Measurements from ENCODE around the gene SLC35F2. TPM values are rescaled to one million over a fixed set of nuclear protein-coding genes. Genes with fewer than 3 reads are reported as not detected.
A peak's percentile ranks its signal among the peaks of the same experiment; 100 is the strongest.
"Not testable (repeated sequence)": the region's sequence is repeated elsewhere in the genome, so short reads cannot be mapped to it uniquely, and the experiment has no call there.

Gene SLC35F2
- total RNA-seq, 1 donor from 2014 or later: 0.52 TPM

DNA sequence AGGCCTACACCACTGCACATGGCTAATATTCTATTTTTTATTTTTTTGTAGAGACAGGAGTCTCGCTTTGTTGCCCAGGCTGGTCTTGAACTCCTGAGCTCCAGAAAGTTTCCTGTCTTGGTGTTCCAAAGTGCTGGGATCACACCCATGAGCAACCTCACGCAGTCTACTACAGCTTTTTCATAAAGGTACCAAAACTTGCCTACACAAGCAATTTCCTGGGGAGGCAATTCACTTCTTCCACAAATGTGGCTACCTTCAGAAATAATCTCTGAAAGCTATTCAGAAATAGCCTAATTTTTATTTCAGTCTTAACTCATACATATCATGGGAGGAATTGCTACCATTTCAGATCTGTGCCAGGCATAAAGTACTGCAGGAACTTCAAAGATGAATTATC is 11.4 kb downstream of the SLC35F2 start:
- no peak for DNase-seq
- intact Hi-C loops (cut with micrococcal nuclease): no loop called here
- no peak for ATAC-seq

DNA sequence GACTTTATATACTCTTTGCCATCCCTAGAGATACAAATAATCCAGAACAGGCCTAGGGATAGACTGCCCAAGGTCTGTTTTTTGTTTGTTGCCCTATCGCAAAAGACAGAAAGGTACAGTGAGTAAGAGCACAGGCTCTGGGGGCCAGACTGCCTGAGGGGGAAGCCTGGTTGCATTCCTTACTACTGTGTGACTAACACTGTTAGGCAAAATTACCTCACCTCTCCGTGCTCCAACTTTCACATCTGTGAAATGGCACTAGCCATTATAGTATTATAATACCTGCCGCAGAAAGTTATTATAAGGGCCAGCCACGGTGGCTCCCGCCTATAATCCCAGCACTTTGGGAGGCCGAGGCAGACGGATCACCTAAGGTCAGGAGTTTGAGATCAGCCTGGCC is 14.5 kb downstream of the SLC35F2 start:
- no peak for ATAC-seq
- no peak for DNase-seq
- intact Hi-C loops (cut with micrococcal nuclease): no loop called here

DNA sequence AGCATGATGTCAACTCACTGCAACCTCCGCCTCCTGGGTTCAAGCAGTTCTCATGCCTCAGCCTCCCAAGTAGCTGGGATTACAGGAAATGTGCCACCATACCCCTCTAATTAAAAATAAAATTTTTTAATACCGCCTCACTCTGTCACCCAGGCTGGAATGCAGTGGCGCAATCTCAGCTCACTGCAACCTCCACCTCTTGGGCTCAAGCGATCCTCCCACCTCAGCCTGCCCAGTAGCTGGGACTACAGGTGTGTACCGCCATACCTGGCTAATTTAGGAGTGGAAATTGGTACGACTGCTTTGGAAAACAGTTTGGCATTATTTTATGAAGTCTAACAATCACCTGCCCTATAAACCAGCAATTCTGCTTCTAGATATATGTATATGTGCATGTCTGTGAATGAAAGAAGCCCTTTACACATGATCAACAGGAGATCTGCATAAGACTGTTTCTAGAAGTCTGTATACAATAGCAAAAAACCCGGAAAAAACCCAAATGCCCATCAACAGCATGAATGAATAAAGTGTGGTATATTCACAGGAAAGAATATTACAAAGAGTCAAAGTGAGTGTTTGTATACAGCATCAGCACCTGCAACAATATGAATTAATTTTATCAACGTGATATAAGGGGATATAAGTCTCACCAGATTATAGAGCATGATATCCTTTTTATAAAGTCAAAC is 16.0 kb downstream of the SLC35F2 start:
- DNase-seq (no peak), ATAC-seq (no peak)
- intact Hi-C loops (cut with micrococcal nuclease): no loop called here

DNA sequence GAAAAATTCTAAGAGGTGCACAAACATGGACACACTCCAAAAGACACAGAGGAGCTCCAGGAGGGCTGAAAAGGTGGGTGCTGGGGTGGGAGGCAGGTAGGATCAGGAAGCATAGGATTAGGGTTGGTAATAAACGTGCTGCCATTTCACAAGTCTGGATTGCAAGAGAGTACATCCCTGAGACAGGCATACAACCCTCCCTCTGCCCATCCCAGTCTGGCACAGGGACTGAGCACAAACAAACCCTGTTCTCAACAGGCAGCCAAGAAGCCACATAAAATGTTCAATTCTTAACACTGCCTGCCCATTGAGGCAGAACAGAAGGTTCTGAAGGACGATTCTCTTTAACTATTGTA is 18.5 kb downstream of the SLC35F2 start:
- intact Hi-C loops (cut with micrococcal nuclease): no loop called here
- DNase-seq: no peak
- ATAC-seq: peak; percentile 70

DNA sequence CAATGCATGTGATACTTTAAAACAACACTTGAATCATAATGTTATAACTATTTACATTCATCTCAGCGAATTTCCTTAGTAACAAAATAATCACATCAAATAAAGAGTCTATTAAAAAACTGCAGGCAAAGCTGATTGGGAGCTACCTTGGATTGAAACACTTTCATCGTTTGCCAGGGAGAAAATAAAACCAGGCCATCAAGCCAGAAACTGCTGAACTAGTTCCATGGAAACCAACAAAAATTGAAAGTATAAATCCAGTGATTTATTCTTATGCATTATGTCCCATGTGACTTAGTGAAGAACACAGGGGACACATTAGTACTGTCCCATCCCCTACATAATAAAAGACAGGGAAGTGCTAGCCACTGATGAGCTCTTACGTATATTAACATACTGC is 21.7 kb downstream of the SLC35F2 start:
- ATAC-seq: no peak
- intact Hi-C loops (cut with micrococcal nuclease): no loop called here
- no peak for DNase-seq

DNA sequence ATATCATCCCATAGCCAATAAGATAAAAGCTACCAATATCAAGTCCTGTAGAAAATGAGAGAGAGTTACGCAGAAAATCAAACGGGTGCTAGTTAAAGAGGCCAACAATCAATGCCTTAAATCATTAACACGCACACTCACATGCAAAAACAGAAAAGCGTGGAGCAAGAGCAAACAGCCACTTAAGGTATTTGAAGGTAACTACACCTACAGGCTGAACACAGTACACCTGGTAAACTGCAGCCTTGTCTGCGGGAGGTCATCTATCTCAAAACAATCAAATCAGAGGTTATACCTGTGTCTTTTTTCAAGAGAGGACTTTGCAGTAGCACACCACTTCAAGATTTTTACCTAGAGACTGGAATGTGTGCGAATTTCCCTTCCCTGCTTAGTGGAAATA is 23.6 kb downstream of the SLC35F2 start:
- no peak for ATAC-seq

DNA sequence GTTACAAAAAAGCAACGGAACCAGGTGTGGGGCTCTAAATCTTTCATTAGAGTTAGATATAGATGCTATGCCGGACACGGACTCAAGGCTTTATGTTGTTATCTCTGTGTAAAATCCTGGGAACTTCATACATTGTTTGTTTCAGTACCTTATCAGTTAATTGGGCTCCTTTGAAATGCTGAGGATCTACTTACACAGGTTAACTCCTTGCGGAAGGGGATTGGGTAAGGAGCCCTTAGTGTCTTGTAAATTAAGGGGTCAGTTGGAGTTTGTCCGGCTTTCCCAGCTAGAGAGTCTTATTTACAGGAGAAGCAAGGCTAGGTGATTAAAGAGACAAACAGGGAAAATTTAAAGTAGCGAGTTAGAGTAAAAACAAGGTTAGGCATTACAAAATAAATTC is 24.7 kb downstream of the SLC35F2 start:
- DNase-seq; ATAC-seq; intact Hi-C loops (cut with micrococcal nuclease): not testable (repeated sequence)

More for the DNA sequence above, 23.6 kb downstream of the SLC35F2 start:
- DNase-seq: no peak
- intact Hi-C loops (cut with micrococcal nuclease): no loop called here

DNA sequence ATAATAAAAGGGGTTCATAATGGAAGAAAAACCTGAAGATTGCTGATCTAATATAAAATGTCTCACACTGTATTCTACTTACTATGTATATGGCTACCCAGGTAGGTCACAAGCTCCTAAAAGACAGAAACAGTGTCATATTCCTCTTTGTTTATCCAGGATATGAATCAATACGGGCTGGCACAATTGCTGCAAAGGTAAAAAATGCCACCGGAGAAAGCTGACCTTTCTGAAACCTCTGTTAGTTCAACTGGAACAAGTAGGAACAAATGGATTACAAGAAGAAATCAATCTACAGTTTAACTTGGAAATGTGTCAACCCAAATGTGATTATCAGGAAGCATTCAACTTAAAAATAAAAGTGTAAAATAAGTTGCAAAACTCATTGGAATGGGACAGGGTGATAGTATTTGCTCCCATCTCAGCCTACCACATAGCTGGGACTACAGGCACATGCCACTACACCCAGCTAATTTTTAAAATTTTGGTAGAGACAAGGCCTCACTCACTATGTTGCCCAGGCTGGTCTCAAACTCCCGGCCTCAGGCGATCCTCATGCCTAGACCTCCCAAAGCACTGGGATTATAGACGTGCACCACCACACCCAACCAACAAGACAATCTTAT is 27.6 kb downstream of the SLC35F2 start:
- ATAC-seq: no peak
- no peak for DNase-seq
- intact Hi-C loops (cut with micrococcal nuclease): no loop called here

DNA sequence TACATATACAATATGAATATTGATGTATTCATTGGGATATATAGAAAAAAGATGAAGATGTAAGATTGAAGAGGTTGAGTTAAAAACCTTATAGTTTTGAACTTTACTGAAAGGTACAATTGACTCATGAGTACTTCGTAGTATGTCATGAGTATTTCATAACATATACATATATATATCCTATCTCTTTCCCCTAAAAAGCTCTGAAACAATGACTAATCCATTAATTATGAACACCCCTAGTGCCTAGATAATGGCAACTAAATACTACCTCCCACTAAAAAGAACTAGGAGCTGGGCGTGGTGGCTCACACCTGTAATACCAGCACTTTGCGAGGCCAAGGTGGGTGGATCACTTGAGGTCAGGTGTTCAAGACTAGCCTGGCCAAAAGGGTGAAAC is 31.5 kb downstream of the SLC35F2 start:
- DNase-seq: no peak
- no peak for ATAC-seq
- intact Hi-C loops (cut with micrococcal nuclease): no loop called here

DNA sequence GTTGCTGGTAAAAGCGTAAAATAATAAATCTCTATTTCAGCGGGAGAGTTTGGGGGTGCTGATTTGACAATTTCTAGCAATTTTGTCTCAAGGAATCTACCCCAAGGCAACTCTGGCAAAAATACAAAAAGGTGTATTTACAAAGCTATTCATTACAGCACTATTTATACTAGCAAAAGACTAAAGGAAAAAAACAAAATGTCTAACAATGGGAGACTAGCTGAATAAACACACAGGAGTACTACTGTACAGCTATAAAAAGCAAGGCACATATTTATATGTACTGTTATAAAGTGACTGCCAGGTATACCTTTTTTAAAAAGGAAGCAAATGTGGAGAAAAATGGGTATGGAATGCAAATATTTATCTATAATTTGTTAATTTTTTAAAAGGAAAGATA is 32.7 kb downstream of the SLC35F2 start:
- intact Hi-C loops (cut with micrococcal nuclease): no loop called here
- ATAC-seq: no peak
- DNase-seq: no peak

DNA sequence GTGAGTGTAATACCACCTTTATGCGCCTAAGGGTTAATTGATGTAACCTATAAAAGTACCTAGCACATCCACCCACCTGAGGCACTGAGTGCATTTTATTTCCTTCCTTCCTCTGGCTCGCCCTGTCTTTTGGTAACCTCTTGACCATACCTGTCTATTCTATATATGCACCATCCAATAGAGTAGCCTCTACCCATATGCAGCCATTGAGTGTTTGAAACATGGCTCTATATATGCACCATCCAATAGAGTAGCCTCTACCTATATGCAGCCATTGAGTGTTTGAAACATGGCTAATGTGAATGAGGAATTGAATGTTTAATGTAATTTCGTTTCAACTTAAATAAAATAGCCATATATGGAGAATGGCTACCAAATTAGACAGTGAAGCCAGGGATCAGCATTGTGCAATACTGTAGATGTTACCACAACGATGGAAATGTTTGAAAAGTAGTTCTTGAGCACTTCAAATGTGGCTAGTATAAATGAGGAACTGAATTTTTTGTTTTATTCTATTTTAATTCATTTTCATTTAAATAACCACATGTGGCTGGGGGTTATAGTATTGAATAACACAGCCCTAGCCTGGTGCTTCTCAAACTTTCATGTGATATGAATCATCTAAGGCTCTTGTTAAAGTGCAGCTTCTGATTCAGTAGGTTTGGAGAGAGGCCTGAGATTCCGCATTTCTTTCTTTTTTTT is 33.8 kb downstream of the SLC35F2 start:
- intact Hi-C loops (cut with micrococcal nuclease): no loop called here
- no peak for ATAC-seq
- no peak for DNase-seq

DNA sequence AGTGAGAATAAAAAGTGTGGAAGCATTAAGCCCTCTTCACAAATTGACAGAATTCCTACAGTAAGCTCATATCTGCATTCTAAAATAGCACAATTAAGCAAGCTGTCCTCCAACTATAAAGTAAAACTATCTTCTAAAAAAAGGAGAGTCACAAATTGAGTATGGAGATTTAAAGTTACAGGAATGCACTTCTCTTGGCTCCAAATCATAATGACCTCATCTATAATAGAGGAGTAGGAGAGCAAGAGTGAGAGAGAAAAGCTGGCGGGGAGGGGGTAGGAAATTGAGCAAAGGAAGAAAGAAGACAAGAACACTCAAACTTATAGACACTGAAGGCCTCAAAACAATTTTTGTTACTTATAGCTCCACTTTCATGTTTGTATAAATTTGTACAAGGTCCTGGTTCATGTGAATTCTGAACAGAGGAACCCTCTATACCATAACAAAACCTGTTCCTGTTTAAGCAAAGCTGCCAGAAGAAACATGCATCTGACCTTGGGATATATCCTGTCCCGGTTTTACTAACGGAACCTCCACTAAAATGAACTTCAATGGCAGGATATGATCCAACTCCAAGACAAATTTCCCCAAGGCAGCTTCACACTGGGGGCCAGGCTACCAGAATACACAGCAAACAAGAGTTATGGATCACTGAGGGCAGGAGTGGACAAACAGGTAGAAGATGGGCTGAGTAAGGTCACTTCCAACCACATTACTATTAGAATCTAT is 37.2 kb downstream of the SLC35F2 start:
- ATAC-seq (no peak), DNase-seq (no peak)
- intact Hi-C loops (cut with micrococcal nuclease): no loop called here

DNA sequence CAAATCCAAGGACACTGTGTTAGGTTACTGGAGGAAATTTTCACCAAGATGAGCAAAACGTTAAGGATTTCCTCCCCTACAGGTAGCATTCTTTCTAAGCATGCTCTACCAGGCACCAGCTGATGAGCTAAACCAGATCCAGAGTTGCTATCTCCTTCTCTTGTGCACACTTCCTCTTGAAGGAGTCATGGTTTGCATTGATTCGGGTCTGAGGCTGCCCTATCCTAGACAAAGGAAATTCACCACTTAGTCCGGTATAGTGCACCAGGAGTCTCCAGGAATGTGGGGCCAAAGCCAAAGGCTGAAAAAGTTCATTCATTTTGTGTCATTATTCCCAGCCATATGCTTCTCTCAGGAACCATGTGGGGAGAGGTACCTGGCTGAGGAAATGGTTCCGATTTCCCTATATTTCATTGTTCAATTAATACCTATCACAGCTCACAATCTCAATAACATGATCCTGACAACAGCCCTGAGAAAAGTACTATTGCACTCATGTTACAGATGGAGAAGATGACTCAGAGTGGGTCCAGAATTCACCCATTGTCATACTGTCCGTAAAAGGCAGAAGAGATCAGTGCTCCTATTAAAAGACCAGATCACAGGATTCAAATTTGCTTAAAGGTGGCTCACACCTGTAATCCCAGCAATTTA is 39.1 kb downstream of the SLC35F2 start:
- DNase-seq (no peak), ATAC-seq (no peak)
- intact Hi-C loops (cut with micrococcal nuclease): no loop called here

DNA sequence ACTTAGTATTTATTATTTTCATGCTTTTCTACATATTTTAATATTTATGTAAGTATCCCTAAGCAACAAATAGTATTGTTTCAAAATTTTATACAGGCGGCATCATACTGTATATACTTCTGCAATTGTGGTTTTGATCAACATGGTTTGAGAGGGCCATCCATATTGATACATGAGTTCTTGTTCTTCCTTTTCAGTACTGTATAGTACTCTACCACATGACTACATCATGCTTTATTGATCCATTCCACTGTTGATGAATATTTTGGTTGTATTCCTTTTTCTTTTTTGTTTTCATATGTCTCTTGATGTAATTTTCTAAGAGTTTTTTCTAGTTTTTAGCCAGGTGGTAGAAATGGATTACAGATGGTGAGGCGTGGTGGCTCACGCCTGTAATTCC is 40.1 kb downstream of the SLC35F2 start:
- intact Hi-C loops (cut with micrococcal nuclease): no loop called here
- no peak for ATAC-seq

DNA sequence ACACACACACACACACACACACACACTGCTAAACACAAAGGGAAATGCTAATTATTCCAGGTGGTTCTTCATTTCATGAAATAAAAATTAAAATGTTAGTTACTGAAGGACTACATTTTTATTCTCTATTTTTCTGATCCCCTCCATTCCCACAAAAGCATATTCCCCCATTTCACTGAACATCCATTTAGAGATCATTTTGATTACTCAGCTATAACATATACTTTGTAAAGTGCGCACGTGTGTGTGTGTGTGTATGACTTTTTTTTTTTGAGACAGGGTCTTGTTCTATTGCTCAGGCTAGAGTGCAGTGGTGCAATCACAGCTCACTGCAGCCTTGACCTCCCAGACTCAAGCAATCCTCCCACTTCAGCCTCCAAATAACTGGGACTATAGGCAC is 42.6 kb downstream of the SLC35F2 start:
- intact Hi-C loops (cut with micrococcal nuclease): no loop called here
- no peak for DNase-seq
- no peak for ATAC-seq

More for the DNA sequence above, 40.1 kb downstream of the SLC35F2 start:
- no peak for DNase-seq

DNA sequence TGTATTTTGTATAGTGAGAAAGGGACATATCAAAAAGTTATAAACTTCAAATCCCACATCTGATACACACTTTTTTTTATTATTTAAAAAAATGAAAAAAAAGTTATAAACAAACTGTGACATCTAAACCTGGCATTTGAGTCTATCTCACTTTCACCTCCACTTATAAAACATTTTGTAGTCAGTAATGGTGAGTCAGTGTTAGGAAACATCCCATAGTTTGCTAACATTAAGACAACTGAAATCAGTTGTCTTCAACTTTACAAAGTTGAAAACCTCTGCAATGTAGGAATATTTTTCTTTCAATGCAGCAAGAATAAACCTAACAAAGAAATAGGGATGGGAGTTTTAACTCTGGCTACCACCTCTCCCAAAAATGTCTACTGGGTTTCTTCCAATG is 47.7 kb downstream of the SLC35F2 start:
- DNase-seq (no peak), ATAC-seq (no peak)
- intact Hi-C loops (cut with micrococcal nuclease): no loop called here

DNA sequence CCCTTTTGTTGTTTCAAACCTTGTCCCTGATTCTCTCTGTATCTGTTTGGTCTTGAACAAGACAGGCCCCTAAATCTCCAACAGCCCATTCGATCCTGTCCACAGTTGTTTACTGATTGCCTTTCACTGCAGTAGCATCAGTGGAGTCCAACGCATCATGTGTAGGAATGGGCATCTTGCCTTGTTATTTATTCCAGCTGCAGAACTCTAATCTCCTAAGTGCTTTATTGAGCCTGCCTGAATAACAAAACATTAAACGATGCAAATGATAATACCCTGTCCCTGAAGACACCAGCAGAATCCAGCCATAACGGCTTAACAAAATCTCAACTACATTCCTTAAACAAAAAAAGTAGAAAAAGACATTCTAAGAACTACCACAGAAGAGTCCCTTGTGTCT is 50.1 kb downstream of the SLC35F2 start:
- intact Hi-C loops (cut with micrococcal nuclease): no loop called here
- ATAC-seq: no peak
- no peak for DNase-seq

DNA sequence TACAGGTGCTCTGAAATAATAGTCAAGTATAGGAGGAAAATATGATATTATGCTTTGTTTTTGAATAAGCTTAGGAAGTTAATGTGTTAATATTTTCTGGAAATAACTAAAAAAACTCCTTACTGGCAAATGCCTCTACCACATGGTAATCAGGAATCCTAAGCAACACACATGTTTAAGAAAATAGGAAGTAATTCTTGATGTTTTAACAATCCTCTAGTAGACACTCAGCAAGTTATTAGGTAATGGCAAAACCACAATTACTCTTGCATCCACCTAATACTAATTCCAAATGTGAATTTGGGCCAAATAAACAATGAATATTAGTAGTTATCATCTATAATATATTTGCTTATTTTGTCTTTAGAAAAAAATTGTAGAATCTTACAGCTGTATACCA is 53.6 kb downstream of the SLC35F2 start:
- intact Hi-C loops (cut with micrococcal nuclease): no loop called here

DNA sequence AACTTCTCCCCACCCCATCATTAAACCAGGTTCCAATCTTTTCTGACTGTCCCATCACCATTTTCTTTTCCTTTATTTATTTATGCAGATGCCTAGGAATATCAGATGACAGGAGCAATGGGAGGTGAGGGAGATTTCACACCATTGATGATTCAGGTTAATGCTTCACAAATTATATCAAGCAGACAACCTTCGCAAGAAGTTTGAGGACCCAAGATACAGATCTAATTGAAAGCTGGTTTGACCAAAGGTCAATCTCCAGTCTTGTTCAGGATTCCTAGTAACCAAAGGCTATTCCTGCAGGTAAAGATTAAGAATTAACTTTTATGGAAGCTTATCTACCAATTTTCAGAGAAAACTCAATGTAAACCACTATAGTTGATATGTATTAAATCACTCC is 54.4 kb downstream of the SLC35F2 start:
- no peak for ATAC-seq
- DNase-seq: no peak
- intact Hi-C loops (cut with micrococcal nuclease): no loop called here

More for the DNA sequence above, 53.6 kb downstream of the SLC35F2 start:
- DNase-seq (no peak), ATAC-seq (no peak)

DNA sequence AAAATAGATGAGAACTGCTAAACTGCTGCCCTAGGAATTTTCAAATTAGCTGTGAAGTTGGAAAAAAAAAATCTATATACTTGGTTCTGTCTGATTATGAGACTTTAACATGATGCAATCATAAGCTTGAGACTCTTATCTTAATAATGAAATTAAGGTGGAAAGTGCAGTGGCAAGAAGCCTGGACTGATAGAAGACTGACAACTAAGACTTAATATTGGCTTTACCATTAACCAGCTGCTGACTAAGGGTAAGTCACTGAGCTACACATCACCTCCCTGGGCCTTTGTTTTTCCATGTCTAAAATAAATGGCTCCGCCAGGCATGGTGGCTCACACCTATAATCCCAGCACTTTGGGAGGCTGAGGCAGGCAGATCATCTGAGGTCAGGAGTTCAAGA is 56.9 kb downstream of the SLC35F2 start:
- DNase-seq (no peak), ATAC-seq (no peak)
- intact Hi-C loops (cut with micrococcal nuclease): no loop called here

Data from left ventricle myocardium superior (tissue), 1 donor.